Progenitor cell of endocrine pancreas (in vitro differentiated cells): ENCODE measurements around the gene PAQR3. TPM values are rescaled to one million over a fixed set of nuclear protein-coding genes. Genes with fewer than 3 reads are reported as not detected.

Experiments
- DNase-seq: peaks from one replicate; pipeline ENCODE4 v3.0.0; 2021; ENCODE audit warnings: low spot score; ENCODE audit not compliant: unreplicated experiment
- H3K27ac Mint-ChIP-seq: 2 replicates; pipeline ENCODE4 v1.8.0; 2021; ENCODE audit warnings: mild to moderate bottlenecking, moderate library complexity, mixed read lengths
- H3K27me3 Mint-ChIP-seq: 2 replicates; pipeline ENCODE4 v1.8.0; 2021; ENCODE audit warnings: mixed read lengths
- H3K36me3 Mint-ChIP-seq: 2 replicates; pipeline ENCODE4 v1.8.0; 2022; ENCODE audit warnings: mixed read lengths; ENCODE audit not compliant: insufficient read depth
- H3K4me1 Mint-ChIP-seq: 2 replicates; pipeline ENCODE4 v1.8.0; 2021; ENCODE audit warnings: low read depth, mixed read lengths
- H3K4me3 Mint-ChIP-seq: 2 replicates; pipeline ENCODE4 v1.8.0; 2021; ENCODE audit warnings: low read depth, mild to moderate bottlenecking, moderate library complexity, mixed read lengths
- H3K9me3 Mint-ChIP-seq: 2 replicates; pipeline ENCODE4 v1.8.0; 2021; ENCODE audit warnings: low read depth, mixed read lengths
- CTCF ChIP-seq: fragments of 200-600 bp; sonication (generic); IDR thresholded peaks from one replicate; pipeline ENCODE4 v1.5.0; 2021; ENCODE audit warnings: antibody characterized with exemption, mild to moderate bottlenecking; ENCODE audit not compliant: unreplicated experiment
- long read RNA-seq: library from polyadenylated mRNA; unstranded; transcript quantifications from one replicate; pipeline ENCODE4 v2.0.0, GENCODE V29; 2020
- total RNA-seq: library from RNA; stranded (reverse); gene quantifications from 2 replicates; pipeline ENCODE4 v1.2.1, GENCODE V29; 2021

Gene PAQR3
- total RNA-seq, result 16.0 and 16.2 TPM in 2 replicates
- long read RNA-seq, partial matches to known transcripts, result 0 of 1 reads
- long read RNA-seq, other reads (novel, unspliced or antisense), result 1 of 1 reads

- Mint-ChIP-seq H3K4me1 (peaks cover 20% of the 10 kb centered on the region), H3K4me3 (peak within 1 kb of the TSS; percentile 90), H3K27ac (peak within 1 kb of the TSS; percentile 89), H3K9me3 (no peaks in the 10 kb centered on the region), H3K36me3 (no peaks in the 10 kb centered on the region), H3K27me3 (peaks cover 25% of the 10 kb centered on the region)
- peak; percentile 76 for DNase-seq
- no peak for TF ChIP-seq CTCF
Measured at GRCh38 chr4:78938868-78939666, at the start of gene PAQR3. Gene PAQR3, minus strand, starts transcription at chr4:78939438. Its CDS starts 214 bp downstream, at chr4:78939224.

- no peak for TF ChIP-seq CTCF
- H3K27ac Mint-ChIP-seq, result no peak overlapping the region
- H3K36me3 Mint-ChIP-seq, result no peaks in the 10 kb centered on the region
- H3K4me3 Mint-ChIP-seq, result no peak overlapping the region
- H3K4me1 Mint-ChIP-seq, result peaks cover 4% of the 10 kb centered on the region
- peaks cover 6% of the 10 kb centered on the region for H3K27me3 Mint-ChIP-seq
- H3K9me3 Mint-ChIP-seq, result no peaks in the 10 kb centered on the region
- no peak for DNase-seq
Measured at GRCh38 chr4:78987683-78988082, 48.4 kb upstream of the PAQR3 start.

GRCh38 chr4:78984593-78984992, 45.4 kb upstream of the PAQR3 start:
- no peak for TF ChIP-seq CTCF
- DNase-seq, result no peak
- Mint-ChIP-seq H3K9me3 (peaks cover 3% of the 10 kb centered on the region), H3K4me1 (peaks cover 3% of the 10 kb centered on the region), H3K27ac (no peak overlapping the region), H3K36me3 (no peaks in the 10 kb centered on the region), H3K27me3 (peaks cover 3% of the 10 kb centered on the region), H3K4me3 (no peak overlapping the region)

GRCh38 chr4:78975865-78976264, 36.6 kb upstream of the PAQR3 start:
- H3K27ac Mint-ChIP-seq, result no peak overlapping the region
- TF ChIP-seq CTCF, result no peak
- DNase-seq, result no peak
- no peak overlapping the region for H3K4me3 Mint-ChIP-seq
- H3K36me3 Mint-ChIP-seq, result no peaks in the 10 kb centered on the region
- H3K9me3 Mint-ChIP-seq, result no peaks in the 10 kb centered on the region
- peaks cover 7% of the 10 kb centered on the region for H3K27me3 Mint-ChIP-seq
- H3K4me1 Mint-ChIP-seq, result no peaks in the 10 kb centered on the region

GRCh38 chr4:78971776-78972175, 32.5 kb upstream of the PAQR3 start:
- Mint-ChIP-seq H3K4me3 (no peak overlapping the region), H3K9me3 (peaks cover 3% of the 10 kb centered on the region), H3K4me1 (no peaks in the 10 kb centered on the region), H3K36me3 (no peaks in the 10 kb centered on the region), H3K27ac (no peak overlapping the region), H3K27me3 (peaks cover 7% of the 10 kb centered on the region)
- no peak for TF ChIP-seq CTCF
- no peak for DNase-seq
